GM12891 (cell line): ENCODE measurements around the gene KCNAB1.
"Not testable (repeated sequence)": the region's sequence is repeated elsewhere in the genome, so short reads cannot be mapped to it uniquely, and the experiment has no call there.

Source experiments
- DNase-seq: peaks from one replicate; pipeline ENCODE4 v3.0.0; 2011; ENCODE audit warnings: low spot score; ENCODE audit not compliant: insufficient read length
- FAIRE-seq: peaks from 2 replicates; lab custom pipeline; 2011; peaks lifted over from hg19 to GRCh38; lab: Jason Lieb, UNC
- PAX5 ChIP-seq: IDR thresholded peaks from 2 replicates; pipeline ENCODE4 v1.6.1; 2011; ENCODE audit warnings: low read length, moderate library complexity, mild to moderate bottlenecking; ENCODE audit not compliant: insufficient read depth, severe bottlenecking
- POLR2A ChIP-seq: IDR thresholded peaks from 2 replicates; pipeline ENCODE4 v1.6.1; 2011; ENCODE audit warnings: low read depth, low read length, control low read depth
- POLR2AphosphoS5 ChIP-seq: IDR thresholded peaks from 2 replicates; pipeline ENCODE4 v1.6.1; 2011; ENCODE audit warnings: low read depth, low read length, control low read depth
- POU2F2 ChIP-seq: IDR thresholded peaks from 2 replicates; pipeline ENCODE4 v1.6.1; 2011; ENCODE audit warnings: low read depth, mild to moderate bottlenecking, control low read depth, low read length, moderate library complexity
- SPI1 ChIP-seq: IDR thresholded peaks from 2 replicates; pipeline ENCODE4 v1.6.1; 2011; ENCODE audit warnings: low read depth, low read length, control low read depth
- TAF1 ChIP-seq: IDR thresholded peaks from 2 replicates; pipeline ENCODE4 v1.6.1; 2011; ENCODE audit warnings: low read depth, low read length, control low read depth

Gene KCNAB1

GRCh38 chr3:156189927-156190326, 69.5 kb downstream of the KCNAB1 start:
- FAIRE-seq (no peak), DNase-seq (no peak)
- TF ChIP-seq POLR2A: no peak

GRCh38 chr3:156194945-156195344, 74.6 kb downstream of the KCNAB1 start:
- not testable (repeated sequence) for DNase-seq, FAIRE-seq

- peak; percentile 53 for TF ChIP-seq SPI1
- DNase-seq, FAIRE-seq: not testable (repeated sequence)
These were observed 76.8 kb downstream of the KCNAB1 start for GRCh38 chr3:156197152-156197551.

- DNase-seq (no peak), FAIRE-seq (no peak)
- no peak for TF ChIP-seq POU2F2
- no peak for TF ChIP-seq POLR2AphosphoS5
- no peak for TF ChIP-seq POLR2A
- no peak for TF ChIP-seq PAX5
- no peak for TF ChIP-seq SPI1
- no peak for TF ChIP-seq TAF1
These were observed 81.3 kb downstream of the KCNAB1 start for GRCh38 chr3:156201411-156202405.

GRCh38 chr3:156206157-156206556, 85.8 kb downstream of the KCNAB1 start:
- FAIRE-seq: no peak

GRCh38 chr3:156207802-156208685, 87.7 kb downstream of the KCNAB1 start:
- FAIRE-seq: no peak
- TF ChIP-seq POLR2AphosphoS5: no peak
- TF ChIP-seq POU2F2: no peak
- TF ChIP-seq PAX5: no peak
- TF ChIP-seq TAF1: no peak
- DNase-seq: no peak

More at GRCh38 chr3:156206157-156206556, 85.8 kb downstream of the KCNAB1 start:
- no peak for DNase-seq
- TF ChIP-seq POLR2AphosphoS5 (no peak), SPI1 (no peak), POLR2A (no peak), PAX5 (no peak)

- DNase-seq (no peak), FAIRE-seq (no peak)
- TF ChIP-seq POLR2AphosphoS5 (no peak), POLR2A (no peak)
These were observed 89.4 kb downstream of the KCNAB1 start for GRCh38 chr3:156209631-156210335.

GRCh38 chr3:156211583-156211982, 91.2 kb downstream of the KCNAB1 start:
- DNase-seq: no peak
- TF ChIP-seq POLR2A (no peak), POU2F2 (no peak), SPI1 (no peak), TAF1 (no peak), PAX5 (no peak), POLR2AphosphoS5 (no peak)
- no peak for FAIRE-seq

GRCh38 chr3:156214676-156215075, 94.3 kb downstream of the KCNAB1 start:
- no peak for DNase-seq
- TF ChIP-seq SPI1 (no peak), TAF1 (no peak), PAX5 (no peak), POLR2AphosphoS5 (no peak), POLR2A (no peak)
- FAIRE-seq: no peak

- TF ChIP-seq SPI1 (no peak), PAX5 (no peak), POU2F2 (no peak), POLR2AphosphoS5 (no peak), TAF1 (no peak), POLR2A (no peak)
- DNase-seq (no peak), FAIRE-seq (no peak)
These were observed 95.4 kb downstream of the KCNAB1 start for GRCh38 chr3:156215751-156216150.
